HG03432 (cell line): ENCODE data around the gene COL8A1.

Experiments used
- ATAC-seq: cut with Tn5 transposase; IDR thresholded peaks from one replicate; pipeline ENCODE4 v1.9.1; 2021; ENCODE audit warnings: mild to moderate bottlenecking, moderate library complexity; ENCODE audit not compliant: unreplicated experiment

The COL8A1 gene

DNA sequence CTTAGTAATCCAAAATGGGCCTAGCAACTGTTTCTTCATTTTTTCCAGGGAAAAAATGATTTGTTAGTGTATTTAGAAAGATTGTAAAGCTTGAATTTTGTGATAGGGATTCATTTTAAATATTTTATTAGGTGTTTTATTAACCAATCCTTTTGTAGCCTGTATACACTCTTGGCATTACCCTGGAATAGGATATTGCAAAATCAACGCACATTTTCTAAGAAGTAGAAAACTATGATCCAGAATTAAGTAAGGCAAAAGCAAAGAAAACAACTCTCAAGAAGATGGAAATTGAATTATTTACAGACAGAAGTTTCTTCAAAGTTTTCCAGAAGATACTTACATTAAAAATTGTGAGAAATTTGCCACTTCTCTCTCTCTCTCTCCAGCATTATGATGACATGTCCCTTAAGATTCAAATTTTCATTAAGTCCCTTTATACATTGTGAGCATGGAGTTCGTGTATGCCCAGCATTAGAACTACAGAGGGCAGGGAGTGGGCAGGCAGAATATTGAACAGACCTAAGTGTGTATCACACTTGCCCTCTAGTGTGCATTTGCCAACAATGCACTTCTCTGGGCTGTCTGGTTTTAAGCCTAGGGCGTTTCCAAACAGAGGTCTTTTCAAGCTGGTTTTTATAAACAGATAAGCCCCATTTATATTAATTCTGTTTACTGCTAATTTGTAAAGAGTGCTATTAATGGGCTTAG is 150.8 kb downstream of the COL8A1 start:
- peak; percentile 85 for ATAC-seq

DNA sequence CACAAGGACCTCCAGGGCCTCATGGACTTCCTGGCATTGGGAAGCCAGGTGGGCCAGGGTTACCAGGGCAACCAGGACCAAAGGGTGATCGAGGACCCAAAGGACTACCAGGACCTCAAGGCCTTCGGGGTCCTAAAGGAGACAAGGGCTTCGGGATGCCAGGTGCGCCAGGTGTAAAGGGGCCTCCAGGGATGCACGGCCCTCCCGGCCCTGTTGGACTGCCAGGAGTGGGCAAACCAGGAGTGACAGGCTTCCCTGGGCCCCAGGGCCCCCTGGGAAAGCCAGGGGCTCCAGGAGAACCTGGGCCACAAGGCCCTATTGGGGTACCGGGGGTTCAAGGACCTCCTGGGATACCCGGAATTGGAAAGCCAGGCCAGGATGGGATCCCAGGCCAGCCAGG is 156.1 kb downstream of the COL8A1 start:
- ATAC-seq, result no peak

DNA sequence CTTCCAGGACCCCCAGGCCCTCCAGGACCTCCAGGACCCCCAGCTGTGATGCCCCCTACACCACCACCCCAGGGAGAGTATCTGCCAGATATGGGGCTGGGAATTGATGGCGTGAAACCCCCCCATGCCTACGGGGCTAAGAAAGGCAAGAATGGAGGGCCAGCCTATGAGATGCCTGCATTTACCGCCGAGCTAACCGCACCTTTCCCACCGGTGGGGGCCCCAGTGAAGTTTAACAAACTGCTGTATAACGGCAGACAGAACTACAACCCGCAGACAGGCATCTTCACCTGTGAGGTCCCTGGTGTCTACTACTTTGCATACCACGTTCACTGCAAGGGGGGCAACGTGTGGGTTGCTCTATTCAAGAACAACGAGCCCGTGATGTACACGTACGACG is 157.2 kb downstream of the COL8A1 start:
- no peak for ATAC-seq

DNA sequence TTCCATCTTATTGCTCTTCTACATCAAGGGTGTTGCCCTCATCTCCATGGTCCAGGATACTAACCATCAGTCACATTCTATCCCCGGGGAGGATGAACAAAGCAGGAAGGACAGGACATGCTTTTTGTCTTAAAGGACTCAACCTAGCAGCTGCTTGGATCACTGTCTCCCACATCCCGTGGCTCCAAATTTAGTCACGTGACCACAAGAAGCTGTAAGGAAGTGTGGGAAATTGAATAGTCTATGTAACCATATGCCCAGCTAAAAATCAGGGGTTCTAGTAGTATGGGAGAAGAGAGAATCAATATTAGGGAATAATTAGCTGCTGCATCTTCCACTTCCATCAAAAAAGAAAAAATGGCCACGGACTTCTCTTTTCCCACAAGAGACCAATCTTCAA is 161.0 kb downstream of the COL8A1 start:
- ATAC-seq, result no peak

DNA sequence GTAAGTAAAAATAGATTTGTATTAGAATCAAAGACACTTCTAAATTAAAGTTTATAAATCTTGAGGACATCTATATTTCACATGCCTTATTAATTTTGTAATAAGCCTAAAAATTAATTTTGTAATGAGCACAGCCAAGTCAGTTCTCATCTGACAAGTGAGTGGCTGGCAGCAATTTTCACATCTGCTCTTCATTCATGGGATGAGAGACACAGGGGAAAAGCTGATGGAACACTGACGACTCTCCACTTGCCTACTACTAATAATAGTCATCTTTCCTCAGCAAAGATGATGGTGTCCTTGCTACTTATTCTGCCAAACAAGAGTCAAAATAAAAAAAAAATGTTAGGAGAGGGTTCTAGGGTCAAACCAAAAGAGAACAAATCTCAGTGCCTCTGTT is 164.9 kb downstream of the COL8A1 start:
- no peak for ATAC-seq

DNA sequence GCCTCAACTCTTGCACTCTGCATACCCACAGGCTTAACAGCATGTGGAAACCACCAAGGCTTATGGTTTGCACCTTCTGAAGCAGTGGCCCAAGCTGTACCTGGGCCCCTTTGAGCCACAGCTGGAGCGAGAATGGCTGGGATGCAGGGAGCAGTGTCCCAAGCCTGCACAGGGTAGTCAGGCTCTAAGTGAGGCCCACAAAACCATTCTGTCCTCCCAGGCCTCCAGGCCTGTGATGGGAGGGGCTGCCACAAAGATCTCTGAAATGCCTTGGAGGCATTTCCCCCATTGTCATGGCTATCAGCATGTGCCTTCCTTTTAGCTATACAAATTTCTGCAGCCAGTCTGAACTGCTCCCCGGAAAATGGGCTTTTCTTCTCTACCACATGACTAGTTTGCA is 166.8 kb downstream of the COL8A1 start:
- no peak for ATAC-seq

DNA sequence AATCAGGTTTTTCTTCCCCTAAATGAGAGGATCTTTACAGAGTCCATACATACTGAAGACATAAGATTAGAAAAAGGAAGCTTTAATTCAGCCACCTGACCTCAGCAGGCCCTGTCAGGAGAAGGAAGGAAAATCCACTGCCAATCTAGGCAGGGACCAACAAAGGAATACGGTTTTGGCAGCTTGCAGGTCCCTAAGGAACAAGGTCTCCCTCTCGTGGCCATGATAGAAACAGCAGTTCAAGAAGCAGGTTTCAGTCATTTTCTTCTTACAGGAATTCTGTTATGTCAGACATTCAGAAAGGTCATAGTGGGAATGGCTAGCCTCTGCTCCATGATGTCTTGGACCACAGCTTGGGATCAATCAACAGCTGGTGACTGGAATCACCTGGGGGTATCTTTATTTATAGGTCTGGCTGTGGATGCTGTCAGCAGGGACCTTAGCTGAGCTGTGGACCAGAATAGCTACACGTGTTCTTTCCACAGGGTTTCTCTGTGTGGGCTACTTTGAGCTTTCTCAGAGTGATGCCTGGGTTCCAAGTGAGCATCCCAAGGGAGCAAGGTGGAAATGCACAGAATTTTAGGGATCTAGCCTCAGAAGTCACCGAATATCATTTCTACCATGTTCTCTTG is 169.9 kb downstream of the COL8A1 start:
- ATAC-seq, result peak; percentile 60

DNA sequence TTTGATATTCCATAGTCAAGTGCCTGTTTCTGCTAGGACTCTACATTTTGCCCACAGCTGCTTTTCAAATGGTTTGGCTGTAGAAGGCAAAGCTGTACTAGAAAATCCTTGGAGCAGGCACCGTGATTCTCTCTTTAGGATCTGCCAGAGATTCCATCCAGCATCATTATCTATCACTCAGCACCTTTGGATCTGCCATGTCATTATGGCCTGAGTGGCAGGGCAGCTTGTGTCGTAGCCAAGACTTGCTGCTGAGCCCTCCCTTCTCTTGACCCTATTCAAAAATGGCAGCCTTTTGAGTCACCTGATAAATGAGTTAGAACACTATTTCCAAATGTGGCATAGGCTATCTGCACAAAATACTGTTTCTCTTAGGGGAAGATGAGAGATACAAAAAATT is 171.2 kb downstream of the COL8A1 start:
- ATAC-seq, result no peak

DNA sequence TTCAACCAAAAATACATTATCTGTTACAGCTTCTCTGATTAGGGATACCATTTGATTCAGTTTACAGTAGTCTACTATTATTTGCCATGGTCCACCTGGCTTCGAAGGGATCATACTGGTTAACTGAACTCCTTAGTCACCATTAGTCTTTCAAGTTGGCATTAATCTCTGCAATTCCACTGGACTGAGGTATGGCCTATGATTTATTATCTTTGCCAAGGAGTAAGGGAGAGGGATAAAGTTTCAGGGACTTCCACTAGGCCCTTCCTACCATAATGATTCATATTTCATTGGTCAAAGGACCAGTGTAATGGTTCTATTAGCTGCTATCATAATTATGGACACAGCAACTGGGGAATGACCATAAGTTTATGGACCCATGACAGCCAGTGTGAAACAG is 172.0 kb downstream of the COL8A1 start:
- ATAC-seq, result no peak

DNA sequence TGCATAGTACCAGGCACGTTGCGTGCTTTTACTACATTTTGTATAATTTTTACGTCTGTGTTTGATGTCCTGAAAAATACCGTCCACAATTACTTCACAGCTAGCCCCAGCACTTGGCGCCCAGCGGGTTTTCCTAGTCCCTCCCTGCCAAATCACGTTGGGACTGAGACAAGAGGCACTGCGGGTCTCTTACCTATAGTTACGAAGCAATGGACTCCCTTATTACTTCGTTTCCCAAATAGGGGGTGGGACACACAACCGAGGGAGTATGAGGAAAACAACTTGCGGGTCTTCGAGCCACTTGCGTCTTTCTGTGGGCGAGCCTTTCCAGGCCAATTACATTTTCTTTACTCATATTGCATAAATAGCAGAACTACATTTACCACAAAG is 178.6 kb downstream of the COL8A1 start:
- ATAC-seq, result no peak

DNA sequence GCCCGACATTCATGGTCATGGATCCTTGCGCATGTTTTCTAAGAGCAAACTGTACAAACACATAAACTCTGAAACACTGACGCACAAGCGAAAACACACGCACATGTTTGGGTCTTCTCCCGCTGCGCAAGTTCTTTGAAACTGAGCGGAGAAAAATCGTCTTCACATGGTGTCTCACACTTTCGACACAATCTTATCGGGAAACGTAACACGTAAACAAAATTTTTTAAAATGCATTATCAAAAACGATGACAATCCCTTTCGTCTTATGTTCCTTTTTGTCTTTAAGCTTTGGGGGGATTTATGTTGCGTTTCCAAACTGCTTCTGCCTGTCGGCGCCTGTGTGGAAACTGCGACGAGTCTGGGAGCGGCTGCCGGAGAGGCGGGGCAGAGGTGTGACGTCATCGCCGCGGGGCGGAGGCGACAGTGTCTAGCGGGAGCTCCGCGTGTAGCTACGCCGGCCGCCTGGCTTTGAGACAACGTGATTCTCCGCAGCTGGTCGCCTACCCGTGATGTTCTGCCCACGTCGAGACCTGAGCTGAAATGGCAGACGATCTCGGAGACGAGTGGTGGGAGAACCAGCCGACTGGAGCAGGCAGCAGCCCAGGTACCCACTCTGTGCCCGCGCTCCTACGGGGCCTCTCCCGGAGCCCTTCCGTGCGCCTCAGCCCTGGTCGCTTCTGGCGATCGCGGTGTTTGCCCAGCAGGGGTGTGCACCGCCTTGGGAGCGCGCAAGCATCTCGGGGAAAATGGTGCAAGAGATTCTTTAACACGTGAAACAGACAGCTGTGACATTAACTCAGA is 179.2 kb downstream of the COL8A1 start, which contains the start of gene CMSS1:
Gene CMSS1 (plus strand): TSS at position 426 of the 804 bp plus-strand sequence.
- ATAC-seq, result peak; percentile 98

DNA sequence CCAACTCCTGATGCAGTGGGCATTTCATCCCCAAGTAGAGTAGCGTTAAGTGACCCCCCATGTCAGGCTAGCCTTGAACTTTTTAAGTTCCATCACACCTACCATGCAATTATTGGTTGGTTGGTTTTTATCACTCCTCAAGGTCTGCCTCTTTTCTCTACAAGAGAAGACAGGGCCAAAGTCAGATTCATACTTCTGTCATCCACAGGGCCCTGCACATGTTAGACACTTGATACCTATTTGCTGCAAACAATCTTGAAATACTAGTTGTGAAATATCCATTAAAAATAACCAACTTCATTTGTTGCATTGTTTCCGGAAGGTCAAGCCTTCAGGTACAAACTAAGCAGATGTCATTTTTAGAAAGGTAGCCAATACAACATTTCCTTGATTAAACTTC is 180.4 kb downstream of the COL8A1 start:
- ATAC-seq, result no peak

DNA sequence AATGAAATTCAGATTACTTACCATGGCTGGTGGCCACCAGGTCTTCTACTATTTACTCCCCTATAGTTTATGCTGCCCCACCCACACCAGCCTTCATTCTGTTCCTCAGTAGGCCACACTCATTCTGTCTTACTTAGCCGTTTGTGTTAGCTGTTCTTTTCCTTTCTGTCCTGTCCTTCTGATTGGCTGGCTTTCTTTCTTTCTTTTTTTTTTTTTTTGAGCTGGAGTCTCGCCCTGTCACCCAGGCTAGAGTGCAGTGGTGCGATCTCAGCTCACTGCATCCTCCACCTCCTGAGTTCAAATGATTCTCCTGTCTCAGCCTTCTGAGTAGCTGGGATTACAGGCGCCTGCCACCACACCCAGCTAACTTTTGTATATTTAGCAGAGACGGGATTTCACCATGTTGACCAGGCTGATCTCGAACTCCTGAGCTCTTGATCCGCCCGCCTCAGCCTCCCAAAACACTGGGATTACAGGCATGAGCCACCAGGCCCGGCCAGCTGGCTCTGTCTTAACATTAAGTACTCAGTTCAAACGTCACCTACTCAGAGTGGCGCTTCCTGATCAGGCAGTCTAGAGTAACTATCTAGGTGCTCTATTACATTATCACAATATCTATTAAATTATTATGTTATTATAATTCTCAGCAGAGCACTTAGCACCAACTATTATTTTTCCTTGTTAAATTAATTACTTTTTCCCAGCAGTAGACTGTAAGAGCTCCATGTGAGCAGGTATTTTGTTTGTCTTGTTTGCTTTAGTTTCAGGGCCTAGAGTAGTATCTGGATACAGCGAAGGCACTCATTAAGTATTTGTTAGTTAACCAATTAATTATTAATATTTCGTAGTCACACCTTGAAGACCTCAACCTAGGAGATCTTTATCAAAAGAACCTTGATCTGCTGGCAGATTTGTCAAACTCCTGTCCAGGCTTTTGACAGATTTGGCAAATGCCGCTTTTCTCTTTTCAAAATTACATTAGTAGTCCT is 185.6 kb downstream of the COL8A1 start:
- ATAC-seq, result no peak

DNA sequence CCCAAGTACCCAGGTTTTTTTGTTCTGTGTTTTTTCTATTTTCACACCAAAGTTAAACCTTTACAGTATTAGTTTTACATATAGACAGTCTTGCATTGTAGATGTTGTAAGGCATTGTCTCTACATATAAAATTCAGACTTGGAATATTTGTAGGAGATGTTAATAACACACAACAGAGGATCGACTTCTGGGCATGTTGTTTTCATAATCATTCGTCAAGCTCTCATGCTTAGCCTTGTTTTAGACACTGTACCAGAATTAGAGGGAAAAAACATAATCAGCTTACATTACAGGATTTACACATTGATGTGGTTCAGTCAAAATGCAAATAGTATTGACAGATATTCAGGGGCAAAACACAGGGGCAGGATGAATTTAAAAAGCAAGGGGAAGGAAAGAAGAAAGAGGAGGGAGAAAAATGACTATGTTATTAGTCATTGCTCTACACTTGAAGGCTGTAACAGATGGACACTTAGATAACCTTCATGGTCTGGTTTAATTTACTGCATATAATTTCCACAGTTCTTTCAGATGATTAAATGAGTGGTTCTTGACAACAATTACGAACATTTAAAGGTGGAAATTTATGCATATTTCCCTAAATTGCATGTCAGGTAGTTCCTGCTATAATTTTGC is 186.7 kb downstream of the COL8A1 start:
- ATAC-seq, result no peak

DNA sequence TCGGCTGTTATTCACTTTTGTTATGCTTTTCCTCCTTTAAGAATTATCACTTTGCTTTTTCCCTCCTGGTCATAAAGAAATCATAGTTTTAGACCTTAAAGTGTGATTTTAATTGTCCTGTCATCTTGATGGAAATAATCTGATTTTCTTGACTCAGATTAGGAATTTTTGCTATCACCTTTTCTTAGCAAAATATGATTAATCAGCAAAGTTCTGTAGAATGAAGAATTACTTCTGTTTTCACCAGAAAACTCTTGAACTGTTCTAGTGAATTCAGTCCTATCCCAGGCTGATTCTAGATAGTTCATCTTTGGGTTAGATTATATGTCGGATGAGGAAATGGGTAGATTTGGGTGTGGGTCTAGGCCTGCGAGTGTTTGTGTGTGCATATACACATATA is 191.4 kb downstream of the COL8A1 start:
- no peak for ATAC-seq

DNA sequence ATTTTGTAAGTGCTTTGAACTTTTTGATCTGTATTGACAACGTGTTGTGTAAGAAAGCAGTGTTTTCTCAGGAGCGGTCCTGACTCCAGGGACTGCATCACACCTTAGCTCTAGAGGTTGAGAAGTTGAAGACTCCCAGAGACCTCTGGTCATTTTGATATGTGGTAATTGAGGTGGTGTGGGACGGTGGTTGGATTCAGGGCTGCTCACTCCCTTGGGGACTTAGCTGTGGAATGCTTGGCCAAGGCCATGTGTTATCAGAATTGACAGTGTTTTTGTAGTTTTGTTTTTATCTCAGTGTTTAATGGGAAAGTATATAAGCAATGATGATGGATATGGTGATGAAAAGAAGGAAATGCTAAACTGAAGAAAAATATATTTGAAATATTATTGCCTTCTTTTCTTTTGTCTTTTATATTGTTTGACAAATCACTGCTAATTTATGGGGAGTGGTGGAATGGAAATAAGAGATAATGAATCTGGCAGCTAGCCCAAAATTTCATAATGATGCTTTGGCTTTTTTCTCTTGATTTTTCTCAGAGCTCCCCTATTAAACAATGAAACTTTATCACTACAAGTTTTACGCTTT is 195.3 kb downstream of the COL8A1 start:
- ATAC-seq, result no peak

DNA sequence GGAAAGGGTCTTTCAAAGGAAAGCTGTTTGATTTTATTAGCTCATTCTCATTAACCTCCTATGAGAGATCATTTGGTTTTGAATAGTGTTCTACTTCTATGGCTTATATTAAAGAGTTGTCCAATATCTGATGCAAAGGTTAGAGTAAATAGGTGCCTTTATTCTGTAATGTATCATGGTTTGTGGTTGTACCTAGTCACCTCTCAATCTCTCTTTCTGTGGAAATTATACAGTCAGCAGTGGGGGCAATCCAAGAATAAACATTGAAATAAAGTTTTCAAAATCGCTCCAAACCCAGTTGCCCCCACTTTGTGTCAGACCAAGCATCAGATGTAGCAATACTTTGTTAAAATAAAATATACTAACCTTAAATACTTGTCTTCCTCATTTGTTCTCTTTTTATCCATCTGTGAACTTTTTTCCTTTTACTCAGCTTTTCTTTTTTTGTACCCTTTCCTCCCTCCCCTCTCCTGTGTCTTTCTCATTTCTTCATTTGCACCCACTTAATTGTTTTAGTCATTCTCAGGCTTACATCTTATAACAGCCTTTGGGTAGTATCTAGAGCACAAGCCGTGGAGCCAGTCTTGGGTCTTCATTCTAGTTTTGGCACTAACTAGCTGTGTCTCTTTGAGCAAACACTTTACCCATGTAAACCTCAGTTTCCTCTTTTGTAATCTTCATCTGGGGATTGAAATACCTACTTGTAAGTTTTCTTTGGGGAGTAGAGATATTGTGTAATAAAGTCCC is 196.0 kb downstream of the COL8A1 start:
- ATAC-seq, result no peak

DNA sequence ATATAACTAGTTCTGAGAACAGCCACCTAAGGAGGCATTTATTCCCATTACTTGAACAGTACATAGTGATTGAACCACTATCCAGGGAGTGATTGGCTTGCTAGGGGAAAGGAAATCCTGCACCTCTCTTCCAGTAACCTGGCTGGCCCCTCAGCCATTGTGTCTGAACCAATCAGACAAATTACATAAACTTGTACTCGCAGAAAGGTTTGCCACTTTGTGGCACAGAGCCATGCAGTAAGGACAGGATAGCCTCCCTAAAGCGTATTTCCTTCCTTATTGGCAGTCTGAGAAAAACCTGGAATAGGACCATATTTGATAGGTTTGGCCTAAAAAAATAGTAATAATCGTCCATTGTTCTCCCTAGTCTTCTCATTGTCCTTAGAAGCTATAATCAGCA is 198.3 kb downstream of the COL8A1 start:
- no peak for ATAC-seq

DNA sequence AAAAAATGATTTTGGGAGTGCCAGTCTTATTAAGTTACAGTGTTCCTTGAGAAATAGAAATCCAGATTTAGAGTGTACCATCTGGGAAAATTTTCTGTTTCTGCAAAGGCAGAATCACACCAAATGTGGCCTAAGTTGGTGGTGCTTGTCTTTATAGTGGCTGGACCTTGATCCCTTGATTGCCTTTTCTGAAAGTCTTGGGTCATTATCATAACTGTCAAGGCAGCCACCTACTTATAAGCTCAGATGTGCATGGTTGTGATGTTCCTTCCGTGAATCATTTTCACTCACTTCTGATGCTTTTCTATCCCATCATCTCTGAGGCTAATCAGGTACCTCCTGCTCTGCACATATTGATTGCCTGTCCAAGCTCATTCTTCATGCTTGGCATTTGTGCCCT is 199.3 kb downstream of the COL8A1 start:
- ATAC-seq, result no peak
